ENCODE data around the gene LRRIQ4.
A peak's percentile ranks its signal among the peaks of the same experiment; 100 is the strongest.

The LRRIQ4 gene

GRCh38 chr3:169863458-169863899 lies 50.8 kb downstream of the LRRIQ4 start:
- DNase-seq, result peak; percentile 59

- DNase-seq, result no peak
These were observed 51.6 kb downstream of the LRRIQ4 start for GRCh38 chr3:169864270-169864669.

- no peak for DNase-seq
These were observed 52.6 kb downstream of the LRRIQ4 start for GRCh38 chr3:169865176-169865767.

DNA sequence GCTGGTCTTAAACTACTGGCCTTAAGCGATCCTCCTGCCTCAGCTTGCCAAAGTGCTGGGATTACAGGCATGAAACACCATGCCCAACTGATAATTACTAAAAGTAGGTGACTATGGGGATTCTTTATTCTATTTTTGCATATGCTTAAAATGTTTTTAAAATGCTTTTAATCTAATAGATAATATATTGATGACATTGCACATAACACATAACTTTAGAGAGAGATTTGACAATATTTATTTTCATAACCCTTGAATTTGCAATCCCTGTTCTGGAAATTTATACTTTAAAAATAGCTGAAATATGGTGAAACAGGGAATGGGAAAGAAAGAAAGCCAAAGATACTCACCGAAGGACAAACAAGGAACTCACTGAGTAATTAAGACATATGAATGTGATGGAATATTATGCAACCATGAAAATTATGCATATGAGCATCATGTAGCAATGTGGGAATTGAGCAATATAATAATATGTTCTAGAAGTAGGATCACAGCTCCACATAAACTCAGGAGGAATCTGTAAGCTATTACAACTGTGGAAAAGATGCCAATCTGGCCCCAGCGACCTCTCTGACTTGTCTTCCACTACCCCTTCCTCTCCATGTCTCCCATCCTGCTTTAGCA lies 55.0 kb downstream of the LRRIQ4 start:
- DNase-seq, result no peak

DNA sequence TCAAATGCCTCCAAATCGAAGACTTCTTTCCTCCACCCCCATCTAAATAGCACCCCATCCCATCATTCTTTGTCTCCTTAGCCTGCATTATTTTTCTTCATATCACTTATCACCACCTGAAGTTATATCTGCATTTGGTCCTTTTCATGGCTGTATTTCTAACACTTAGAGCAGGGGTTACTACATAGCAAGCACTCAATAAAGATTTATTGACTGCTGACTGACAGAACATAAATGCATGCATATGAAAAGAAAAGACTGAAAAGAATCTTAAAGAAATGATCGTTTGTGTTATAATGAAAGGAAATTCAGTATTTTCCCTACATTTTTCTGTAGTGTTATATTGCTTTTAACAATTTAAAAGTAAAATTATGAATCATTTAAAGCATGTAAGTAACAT lies 55.7 kb downstream of the LRRIQ4 start:
- DNase-seq, result no peak

DNA sequence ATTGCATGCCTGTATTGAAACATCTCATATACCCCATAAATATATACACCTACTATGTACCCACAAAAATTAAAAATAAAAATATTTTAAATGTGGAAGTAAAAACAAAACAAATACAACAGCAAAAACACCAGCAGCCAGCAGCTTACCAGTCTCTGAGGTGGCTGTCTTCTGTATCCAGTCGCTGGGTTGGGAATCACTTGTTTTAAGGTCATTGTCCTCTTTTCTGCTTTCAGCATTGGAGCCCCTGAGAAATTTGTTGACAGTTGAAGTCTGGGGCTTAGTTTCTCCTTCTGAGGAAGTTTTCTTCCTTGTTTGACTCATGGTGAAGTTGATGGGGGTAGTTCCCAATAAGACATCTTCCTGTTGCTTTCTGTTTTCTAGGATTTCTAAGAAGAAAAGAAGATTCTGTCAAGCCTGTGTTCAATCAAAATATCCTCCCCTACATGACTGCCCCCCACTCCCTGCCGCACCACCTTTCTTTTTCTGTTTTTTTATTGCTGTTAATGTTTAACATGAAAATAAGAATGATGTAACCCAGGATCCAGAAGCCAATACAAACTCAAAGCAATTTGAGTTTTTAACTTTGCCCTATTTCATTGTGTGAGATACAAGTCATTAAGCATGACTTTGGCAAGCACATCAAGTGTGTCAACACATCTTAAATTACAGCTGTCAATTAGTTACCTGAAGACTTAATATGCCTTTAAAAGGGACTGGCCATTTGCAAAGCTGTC lies 57.0 kb downstream of the LRRIQ4 start, which contains the start of gene LRRC31:
LRRC31 (minus strand) TSS at position 452 of the 737 bp plus-strand sequence; CDS start at position 324, 128 bp downstream.
- no peak for DNase-seq

DNA sequence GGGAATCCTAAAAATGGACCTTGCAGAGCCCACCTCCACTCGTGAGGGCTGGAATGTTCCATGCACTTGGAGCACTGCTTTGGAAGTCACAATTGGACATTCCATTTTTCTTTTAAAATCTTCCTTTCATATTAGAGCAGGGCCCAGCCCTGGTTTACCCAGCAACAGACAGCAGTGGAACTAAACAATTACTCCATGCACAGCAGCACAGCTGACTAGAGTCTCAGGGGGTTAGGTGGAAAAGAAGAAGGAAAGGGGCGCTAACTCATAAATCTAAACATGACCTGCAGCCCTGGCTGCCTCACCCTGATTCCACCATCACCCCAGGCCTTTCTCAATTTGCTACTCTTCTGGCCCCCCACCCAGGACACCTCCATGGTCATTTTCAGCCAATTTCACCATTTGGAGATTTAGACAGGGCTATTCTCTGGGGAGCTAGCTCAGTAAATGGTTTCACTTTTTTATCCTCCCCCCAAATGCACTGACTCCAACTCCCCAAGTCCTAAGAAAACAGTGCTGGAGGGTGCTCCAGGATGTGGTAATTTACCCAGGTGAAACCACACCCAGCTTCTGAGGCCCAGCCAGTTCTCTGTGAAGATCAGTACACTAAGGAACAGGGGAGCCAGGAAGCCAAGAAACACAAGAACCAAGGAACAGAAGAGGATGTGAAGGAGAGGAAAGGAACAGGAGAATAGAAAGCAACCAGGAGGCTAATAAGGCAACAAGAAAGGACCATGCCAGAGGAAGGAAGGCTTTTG lies 58.6 kb downstream of the LRRIQ4 start:
- DNase-seq, result no peak

GRCh38 chr3:169879013-169879557 lies 66.4 kb downstream of the LRRIQ4 start:
- DNase-seq, result no peak

- DNase-seq, result no peak
These were observed 67.3 kb downstream of the LRRIQ4 start for GRCh38 chr3:169879845-169880575.

- no peak for DNase-seq
These were observed 68.0 kb downstream of the LRRIQ4 start for GRCh38 chr3:169880576-169881250.

- DNase-seq, result no peak
These were observed 74.0 kb downstream of the LRRIQ4 start for GRCh38 chr3:169886671-169887070.

Measured in NCI-H1092 (cell line).